ENCODE data around the gene MFSD6.

GRCh38 chr2:190535586-190535985 lies 127.4 kb downstream of the MFSD6 start:
- TF ChIP-seq, protein P1, sequence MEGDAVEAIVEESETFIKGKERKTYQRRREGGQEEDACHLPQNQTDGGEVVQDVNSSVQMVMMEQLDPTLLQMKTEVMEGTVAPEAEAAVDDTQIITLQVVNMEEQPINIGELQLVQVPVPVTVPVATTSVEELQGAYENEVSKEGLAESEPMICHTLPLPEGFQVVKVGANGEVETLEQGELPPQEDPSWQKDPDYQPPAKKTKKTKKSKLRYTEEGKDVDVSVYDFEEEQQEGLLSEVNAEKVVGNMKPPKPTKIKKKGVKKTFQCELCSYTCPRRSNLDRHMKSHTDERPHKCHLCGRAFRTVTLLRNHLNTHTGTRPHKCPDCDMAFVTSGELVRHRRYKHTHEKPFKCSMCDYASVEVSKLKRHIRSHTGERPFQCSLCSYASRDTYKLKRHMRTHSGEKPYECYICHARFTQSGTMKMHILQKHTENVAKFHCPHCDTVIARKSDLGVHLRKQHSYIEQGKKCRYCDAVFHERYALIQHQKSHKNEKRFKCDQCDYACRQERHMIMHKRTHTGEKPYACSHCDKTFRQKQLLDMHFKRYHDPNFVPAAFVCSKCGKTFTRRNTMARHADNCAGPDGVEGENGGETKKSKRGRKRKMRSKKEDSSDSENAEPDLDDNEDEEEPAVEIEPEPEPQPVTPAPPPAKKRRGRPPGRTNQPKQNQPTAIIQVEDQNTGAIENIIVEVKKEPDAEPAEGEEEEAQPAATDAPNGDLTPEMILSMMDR (IDR thresholded peaks at IDR 0.05), result no peak
- TF ChIP-seq POLR2A (IDR thresholded peaks at IDR 0.05), result no peak
